Muscle layer of duodenum (tissue), 2 donors: ENCODE results near the gene NFATC2.
"Not testable (repeated sequence)": the region's sequence is repeated elsewhere in the genome, so short reads cannot be mapped to it uniquely, and the experiment has no call there.

Experiments used
- H3K27ac ChIP-seq: one replicate; pipeline ENCODE4 v1.7.0; 2013; ENCODE audit warnings: mild to moderate bottlenecking, low read length
- H3K27me3 ChIP-seq: one replicate; pipeline ENCODE4 v1.7.0; 2013; ENCODE audit warnings: low read depth, mild to moderate bottlenecking, control low read depth, low read length
- H3K36me3 ChIP-seq, 2 donors: one replicate each; pipeline ENCODE4 v1.7.0; 2013; ENCODE audit warnings: low read length in 2 of 2, control low read depth in 1 of 2, mild to moderate bottlenecking in 1 of 2; ENCODE audit not compliant: insufficient read depth in 2 of 2, control insufficient read depth in 1 of 2
- H3K4me1 ChIP-seq, 2 donors: one replicate each; pipeline ENCODE4 v1.7.0; 2013; ENCODE audit warnings: low read length in 2 of 2, mild to moderate bottlenecking in 2 of 2, control low read depth in 1 of 2, moderate library complexity in 1 of 2; ENCODE audit not compliant: insufficient read depth in 2 of 2, control insufficient read depth in 1 of 2
- H3K4me3 ChIP-seq, 2 donors: one replicate each; pipeline ENCODE4 v1.7.0; 2013; ENCODE audit warnings: low read length in 2 of 2, low read depth in 1 of 2, mild to moderate bottlenecking in 1 of 2
- H3K9me3 ChIP-seq, 2 donors: one replicate each; pipeline ENCODE4 v1.7.0; 2013; ENCODE audit warnings: low read length in 2 of 2, control low read depth in 1 of 2, mild to moderate bottlenecking in 1 of 2; ENCODE audit not compliant: control insufficient read depth in 1 of 2
- donor health status: healthy.

NFATC2 gene

DNA sequence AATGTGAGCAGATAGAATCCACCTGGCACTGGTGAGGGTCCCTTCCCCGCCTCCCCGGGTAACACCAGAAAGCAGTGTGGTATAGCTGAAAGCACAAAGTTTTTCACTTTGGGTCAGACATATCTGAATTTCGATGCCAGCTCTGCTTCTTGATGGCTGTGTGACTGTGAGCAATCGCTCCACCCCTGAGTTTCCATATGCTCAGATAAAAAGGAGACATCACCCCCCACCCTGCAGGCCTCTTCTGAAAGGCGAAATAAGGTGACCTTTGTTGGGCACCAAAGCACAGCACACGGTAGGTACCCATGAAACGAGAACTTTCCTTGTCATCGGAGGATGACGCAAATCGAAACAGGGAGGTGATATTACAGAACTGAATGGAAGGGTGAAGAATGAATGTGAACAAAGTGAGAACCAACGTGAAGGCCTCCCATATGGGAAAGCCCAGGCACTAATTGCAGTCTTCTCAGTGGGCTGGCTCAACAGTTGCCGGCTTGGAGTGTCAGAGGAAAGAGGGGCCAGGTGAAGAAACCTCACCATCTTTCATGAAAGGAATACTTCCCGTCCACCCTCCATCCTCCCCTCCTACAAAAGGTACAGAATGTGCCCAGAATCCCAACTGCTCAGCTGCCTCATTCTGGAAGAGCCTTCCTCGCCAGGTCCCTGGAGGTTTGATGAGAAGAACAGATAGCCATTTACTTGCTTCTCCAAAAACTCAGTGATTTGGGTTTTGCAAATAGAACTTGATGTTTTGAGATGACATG lies 61.8 kb downstream of the NFATC2 start:
- Histone ChIP-seq H3K9me3 (no peaks in the 10 kb centered on the region), H3K27ac (no peak overlapping the region), H3K27me3 (no peaks in the 10 kb centered on the region), H3K4me3 (no peak overlapping the region), H3K4me1 (no peaks in the 10 kb centered on the region), H3K36me3 (peaks cover 7 to 9% of the 10 kb centered on the region in 2 donors)

- H3K4me3 ChIP-seq, H3K27me3 ChIP-seq, H3K27ac ChIP-seq, H3K4me1 ChIP-seq, H3K9me3 ChIP-seq: not testable (repeated sequence)
- H3K36me3 ChIP-seq, result peaks cover 0 to 18% of the 10 kb centered on the region in 2 donors
Observed at GRCh38 chr20:51476106-51476505, 66.4 kb downstream of the NFATC2 start.

DNA sequence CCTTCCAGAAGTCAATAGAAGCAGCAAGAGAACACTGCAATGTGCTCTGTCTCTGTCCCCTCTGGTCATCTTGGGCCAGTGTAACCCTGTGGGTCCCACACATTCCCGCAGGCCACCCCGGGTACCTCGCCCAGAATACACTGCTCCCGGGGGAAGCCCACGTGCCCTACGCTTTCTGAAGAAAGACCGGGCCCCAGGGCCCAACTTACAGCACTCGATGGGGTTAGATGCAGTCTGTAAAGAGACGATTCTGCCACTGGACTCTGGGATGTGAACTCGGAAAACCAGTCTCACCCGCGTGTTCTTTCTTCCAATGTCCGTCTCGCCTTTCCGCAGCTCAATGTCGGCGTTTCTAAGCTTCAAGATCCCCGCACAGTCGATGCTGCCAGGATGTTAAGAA lies 68.7 kb downstream of the NFATC2 start:
- Histone ChIP-seq H3K27ac (no peak overlapping the region), H3K4me1 (no peaks in the 10 kb centered on the region), H3K4me3 (no peak overlapping the region), H3K36me3 (peaks cover 0 to 13% of the 10 kb centered on the region in 2 donors), H3K27me3 (no peaks in the 10 kb centered on the region), H3K9me3 (no peaks in the 10 kb centered on the region)

DNA sequence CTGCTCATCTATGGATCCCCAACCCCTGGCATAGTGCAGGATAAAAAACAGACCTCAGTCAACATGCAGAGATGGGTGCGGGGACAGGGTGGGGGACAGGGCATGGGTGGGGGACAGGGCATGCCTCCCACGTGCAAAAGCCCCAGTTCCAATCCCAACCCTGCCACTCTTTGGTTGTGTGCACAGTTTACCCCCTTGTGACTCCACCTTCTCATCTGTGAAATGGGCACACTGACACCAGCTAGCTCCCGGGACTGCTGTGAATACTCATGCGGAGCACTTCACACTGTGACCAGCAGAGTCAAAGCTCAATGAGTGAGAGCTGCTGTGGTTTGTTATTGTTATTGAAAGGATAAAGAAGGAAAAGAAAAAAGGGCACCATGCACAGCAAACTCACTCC lies 69.3 kb downstream of the NFATC2 start:
- Histone ChIP-seq H3K4me1 (peaks cover 0 to 4% of the 10 kb centered on the region in 2 donors), H3K27ac (no peak overlapping the region), H3K4me3 (no peak overlapping the region), H3K36me3 (peaks cover 0 to 13% of the 10 kb centered on the region in 2 donors), H3K9me3 (no peaks in the 10 kb centered on the region), H3K27me3 (no peaks in the 10 kb centered on the region)

DNA sequence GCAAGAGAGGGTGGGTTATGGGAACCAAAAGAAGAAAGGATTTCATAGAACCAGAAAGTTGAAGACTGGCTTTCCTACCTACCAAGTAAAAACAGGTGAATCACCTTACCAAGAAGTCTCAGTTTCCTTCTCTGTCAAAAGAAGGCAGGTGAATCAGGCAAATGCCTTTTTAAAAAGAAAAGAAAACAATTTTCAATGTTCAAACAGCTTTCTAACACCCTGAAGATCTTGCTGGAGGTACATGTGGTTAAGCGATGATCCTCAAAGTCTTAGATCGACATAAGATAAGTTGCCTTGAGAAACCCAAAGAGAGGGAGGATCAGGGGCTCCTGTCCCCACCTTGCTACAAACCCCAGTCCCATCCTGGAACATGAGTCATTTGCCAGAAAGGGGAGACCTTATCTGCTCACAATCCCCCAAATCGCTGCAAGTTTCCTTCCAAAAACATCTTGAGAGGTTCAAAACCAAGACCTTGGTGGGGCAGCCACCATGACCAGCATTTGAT lies 71.6 kb downstream of the NFATC2 start:
- Histone ChIP-seq H3K27me3 (no peaks in the 10 kb centered on the region), H3K9me3 (no peaks in the 10 kb centered on the region), H3K4me3 (no peak overlapping the region), H3K4me1 (peaks cover 0 to 5% of the 10 kb centered on the region in 2 donors), H3K27ac (no peak overlapping the region), H3K36me3 (peaks cover 0 to 13% of the 10 kb centered on the region in 2 donors)

- Histone ChIP-seq H3K4me1 (peaks cover 0 to 5% of the 10 kb centered on the region in 2 donors), H3K4me3 (no peak overlapping the region), H3K27me3 (no peaks in the 10 kb centered on the region), H3K27ac (no peak overlapping the region), H3K9me3 (no peaks in the 10 kb centered on the region), H3K36me3 (peaks cover 0 to 10% of the 10 kb centered on the region in 2 donors)
Observed at GRCh38 chr20:51470499-51470820, 72.1 kb downstream of the NFATC2 start.

DNA sequence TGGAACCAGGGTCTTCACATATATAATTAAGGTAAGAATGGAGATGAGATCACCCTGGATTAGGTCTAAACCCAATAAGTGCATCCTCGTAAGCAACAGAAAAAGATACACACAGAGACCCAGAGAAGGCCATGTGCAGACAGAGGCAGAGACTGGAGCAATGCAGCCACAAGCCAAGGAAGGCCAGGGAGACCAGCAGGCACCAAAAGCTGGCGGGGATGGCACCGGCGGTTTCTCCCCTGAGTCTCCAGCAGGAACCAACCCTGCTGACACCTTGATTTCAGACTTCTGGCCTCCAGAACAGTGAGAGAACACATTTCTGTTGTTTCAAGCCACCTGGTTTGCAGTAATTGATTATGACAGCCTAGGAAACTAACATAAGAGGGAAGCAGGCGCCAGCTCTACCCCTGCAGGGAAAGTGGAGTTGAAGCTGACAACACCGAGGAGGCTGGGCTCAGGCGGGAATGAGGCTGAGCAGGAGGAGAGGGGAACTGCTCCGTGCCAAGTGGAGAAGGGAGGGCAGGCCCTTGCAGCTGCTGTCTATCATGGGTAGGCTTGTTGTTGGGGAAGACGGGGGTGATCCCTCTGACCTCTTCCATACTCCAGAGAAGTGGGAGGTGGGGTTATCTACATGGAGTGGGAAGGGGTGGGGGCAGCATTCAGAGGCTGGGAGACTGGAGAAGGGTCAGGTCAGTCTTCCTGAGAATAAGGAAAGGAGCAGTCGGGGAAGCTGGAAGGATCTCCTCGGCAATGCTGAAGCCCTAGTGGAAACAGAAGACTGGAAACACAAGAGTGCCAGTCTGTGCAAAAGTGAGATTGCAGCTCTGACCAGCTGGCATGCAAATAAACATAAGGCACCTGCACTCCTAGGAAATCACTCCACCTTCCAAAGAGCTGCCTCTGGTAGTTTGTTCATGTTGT lies 72.7 kb downstream of the NFATC2 start:
- Histone ChIP-seq H3K9me3 (no peaks in the 10 kb centered on the region), H3K4me1 (peaks cover 0 to 5% of the 10 kb centered on the region in 2 donors), H3K4me3 (no peak overlapping the region), H3K36me3 (peaks cover 0 to 7% of the 10 kb centered on the region in 2 donors), H3K27me3 (no peaks in the 10 kb centered on the region), H3K27ac (no peak overlapping the region)

DNA sequence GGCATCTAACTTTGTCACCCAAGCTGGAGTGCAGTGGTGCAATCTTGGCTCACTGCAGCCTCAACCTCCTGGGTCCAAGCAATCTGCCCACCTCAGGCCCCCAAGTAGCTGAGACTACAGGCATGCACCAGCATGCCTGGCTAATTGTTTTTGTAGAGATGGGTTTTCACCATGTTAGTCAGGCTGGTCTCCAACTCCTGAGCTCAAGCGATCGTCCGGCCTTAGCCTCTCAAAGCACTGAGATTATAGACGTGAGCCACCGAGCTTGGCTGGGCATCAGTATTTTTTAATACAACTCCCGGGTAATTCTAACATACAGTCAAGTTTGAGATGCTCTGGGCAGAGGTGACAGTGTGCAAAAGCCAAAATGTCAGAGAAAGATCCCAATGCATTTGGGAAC lies 73.5 kb downstream of the NFATC2 start:
- Histone ChIP-seq H3K27me3 (no peaks in the 10 kb centered on the region), H3K36me3 (peaks cover 0 to 6% of the 10 kb centered on the region in 2 donors), H3K9me3 (no peaks in the 10 kb centered on the region), H3K27ac (no peak overlapping the region), H3K4me1 (peaks cover 0 to 5% of the 10 kb centered on the region in 2 donors), H3K4me3 (no peak overlapping the region)

DNA sequence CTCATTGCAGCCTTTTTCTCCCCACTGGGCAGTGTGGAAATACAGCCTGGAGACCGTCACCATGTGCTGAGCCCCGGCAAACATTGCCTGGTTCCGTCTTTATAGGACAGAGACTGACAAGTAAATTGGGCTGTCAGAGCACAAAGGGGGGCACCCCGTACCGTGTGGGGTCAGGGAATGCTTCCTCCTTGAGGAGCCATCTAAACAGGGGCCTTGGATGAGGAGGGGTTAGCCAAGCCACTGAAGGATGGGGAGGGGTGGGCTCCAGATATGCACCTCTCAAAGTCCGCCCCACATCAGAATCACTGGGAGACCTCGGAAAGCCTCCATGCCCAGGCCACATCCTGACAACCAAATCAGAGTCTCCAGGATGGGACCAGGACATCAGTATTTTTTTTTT lies 73.9 kb downstream of the NFATC2 start:
- no peaks in the 10 kb centered on the region for H3K27me3 ChIP-seq
- no peaks in the 10 kb centered on the region for H3K9me3 ChIP-seq
- peaks cover 0 to 8% of the 10 kb centered on the region in 2 donors for H3K4me1 ChIP-seq
- H3K27ac ChIP-seq, result no peak overlapping the region
- H3K4me3 ChIP-seq, result no peak overlapping the region
- H3K36me3 ChIP-seq, result peaks cover 0 to 2% of the 10 kb centered on the region in 2 donors

GRCh38 chr20:51467956-51468626 lies 74.4 kb downstream of the NFATC2 start:
- Histone ChIP-seq H3K4me3 (no peak overlapping the region), H3K27me3 (no peaks in the 10 kb centered on the region), H3K36me3 (no peaks in the 10 kb centered on the region), H3K27ac (no peak overlapping the region), H3K4me1 (peaks cover 0 to 14% of the 10 kb centered on the region in 2 donors), H3K9me3 (no peaks in the 10 kb centered on the region)

- H3K36me3 ChIP-seq, result peaks cover 0 to 6% of the 10 kb centered on the region in 2 donors
- H3K4me3 ChIP-seq, result no peak overlapping the region
- no peak overlapping the region for H3K27ac ChIP-seq
- no peaks in the 10 kb centered on the region for H3K9me3 ChIP-seq
- H3K27me3 ChIP-seq, result no peaks in the 10 kb centered on the region
- H3K4me1 ChIP-seq, result peaks cover 0 to 21% of the 10 kb centered on the region in 2 donors
Observed at GRCh38 chr20:51463998-51464397, 78.5 kb downstream of the NFATC2 start.
